ENCODE results near the gene KRTAP4-11. TPM values are rescaled to one million over a fixed set of nuclear protein-coding genes. Genes with fewer than 3 reads are reported as not detected.
"Not testable (repeated sequence)": the region's sequence is repeated elsewhere in the genome, so short reads cannot be mapped to it uniquely, and the experiment has no call there.

Gene KRTAP4-11
- not detected for polyA plus RNA-seq (2013)

DNA sequence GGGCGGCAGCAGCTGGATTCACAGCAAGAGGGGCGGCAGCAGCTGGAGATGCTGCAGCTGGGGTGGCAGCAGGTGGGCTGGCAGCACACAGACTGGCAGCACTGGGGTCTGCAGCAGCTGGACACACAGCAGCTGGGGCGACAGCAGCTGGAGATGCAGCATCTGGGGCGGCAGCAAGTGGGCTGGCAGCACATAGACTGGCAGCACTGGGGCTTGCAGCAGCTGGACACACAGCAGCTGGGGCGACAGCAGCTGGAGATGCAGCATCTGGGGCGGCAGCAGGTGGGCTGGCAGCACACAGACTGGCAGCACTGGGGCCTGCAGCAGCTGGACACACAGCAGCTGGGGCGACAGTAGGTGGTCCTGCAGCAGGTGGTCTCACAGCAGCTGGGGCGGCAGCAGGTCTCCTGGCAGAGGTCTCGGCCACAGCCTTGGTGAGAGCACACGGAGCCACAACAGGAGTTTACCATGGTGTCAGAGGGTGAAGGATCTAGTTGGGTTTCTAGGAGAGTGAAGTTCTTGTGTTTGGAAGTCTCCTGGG is at the start of gene KRTAP4-11:
Gene KRTAP4-11 (minus strand): TSS at position 528 of the 541 bp plus-strand sequence. CDS start 58 bp downstream, at position 470.
- H3K4me3 ChIP-seq (ENCODE audit: control insufficient read depth in 1 of 7, extremely low read depth in 1 of 7, insufficient read depth in 4 of 7, low read depth in 2 of 7, low read length in 6 of 7); H3K36me3 ChIP-seq (ENCODE audit: control insufficient read depth in 4 of 4, insufficient read depth in 4 of 4, low read length in 3 of 4); H3K27ac ChIP-seq (ENCODE audit: insufficient read depth in 1 of 2, low read depth in 1 of 2, low read length in 2 of 2, poor library complexity in 1 of 2, severe bottlenecking in 2 of 2); DNase-seq; POLR2A ChIA-PET; H3K9me3 ChIP-seq (ENCODE audit: control extremely low read depth in 1 of 5, control insufficient read depth in 4 of 5, insufficient read depth in 2 of 5, low read depth in 1 of 5, low read length in 4 of 5); H3K27me3 ChIP-seq (replicated peaks in 2 of 5; ENCODE audit: control insufficient read depth in 4 of 5, insufficient read depth in 5 of 5, low read length in 4 of 5); CTCF ChIA-PET: not testable (repeated sequence)
- H3K4me1 ChIP-seq (ENCODE audit: control extremely low read depth in 1 of 4, control insufficient read depth in 4 of 4, insufficient read depth in 4 of 4, low read length in 3 of 4), result peaks cover 0 to 16% (median 7%) of the 10 kb centered on the region in 4 experiments
- WGBS (ENCODE audit: insufficient coverage), result 85% methylated on average over 9 of the region's 10 CpGs

GRCh38 chr17:41167561-41167960 is 49.4 kb upstream of the KRTAP4-11 start:
- no peaks in the 10 kb centered on the region for H3K36me3 ChIP-seq (ENCODE audit: control insufficient read depth in 4 of 4, insufficient read depth in 4 of 4, low read length in 3 of 4)
- DNase-seq, result no peak
- no peak overlapping the region for H3K4me3 ChIP-seq (ENCODE audit: control insufficient read depth in 1 of 7, extremely low read depth in 1 of 7, insufficient read depth in 4 of 7, low read depth in 2 of 7, low read length in 6 of 7)
- WGBS (ENCODE audit: insufficient coverage), result 96% methylated on average over 7 of the region's 7 CpGs
- H3K27ac ChIP-seq (ENCODE audit: insufficient read depth in 1 of 2, low read depth in 1 of 2, low read length in 2 of 2, poor library complexity in 1 of 2, severe bottlenecking in 2 of 2), result no peak overlapping the region
- CTCF ChIA-PET, result no interaction called here
- peaks cover 0 to 1% (median 0%) of the 10 kb centered on the region in 5 experiments for H3K9me3 ChIP-seq (ENCODE audit: control extremely low read depth in 1 of 5, control insufficient read depth in 4 of 5, insufficient read depth in 2 of 5, low read depth in 1 of 5, low read length in 4 of 5)
- no peaks in the 10 kb centered on the region for H3K4me1 ChIP-seq (ENCODE audit: control extremely low read depth in 1 of 4, control insufficient read depth in 4 of 4, insufficient read depth in 4 of 4, low read length in 3 of 4)
- H3K27me3 ChIP-seq (replicated peaks in 2 of 5; ENCODE audit: control insufficient read depth in 4 of 5, insufficient read depth in 5 of 5, low read length in 4 of 5), result no peaks in the 10 kb centered on the region
- POLR2A ChIA-PET, result no interaction called here

DNA sequence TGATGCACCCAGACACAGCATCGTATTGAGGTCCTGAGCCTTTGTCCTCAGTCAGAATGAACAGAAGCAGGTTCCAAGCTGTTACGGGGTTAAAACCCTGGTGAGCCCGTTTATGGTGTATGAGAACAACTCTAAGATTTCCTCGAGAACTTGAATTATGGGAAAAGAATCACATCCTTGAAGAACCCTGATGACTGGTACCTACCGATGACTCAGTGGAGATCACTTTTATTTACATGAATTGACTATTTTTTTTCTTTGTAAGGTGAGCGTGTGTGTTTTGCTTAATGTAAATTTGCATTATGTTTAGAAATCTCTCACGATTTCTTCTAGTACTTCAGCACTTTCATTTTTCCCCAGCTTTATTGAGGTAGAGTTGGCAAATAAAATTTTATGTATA is 45.7 kb upstream of the KRTAP4-11 start:
- Histone ChIP-seq H3K4me1 (ENCODE audit: control extremely low read depth in 1 of 4, control insufficient read depth in 4 of 4, insufficient read depth in 4 of 4, low read length in 3 of 4) (no peaks in the 10 kb centered on the region), H3K9me3 (ENCODE audit: control extremely low read depth in 1 of 5, control insufficient read depth in 4 of 5, insufficient read depth in 2 of 5, low read depth in 1 of 5, low read length in 4 of 5) (peaks cover 0 to 1% (median 0%) of the 10 kb centered on the region in 5 experiments), H3K27me3 (replicated peaks in 2 of 5; ENCODE audit: control insufficient read depth in 4 of 5, insufficient read depth in 5 of 5, low read length in 4 of 5) (no peaks in the 10 kb centered on the region), H3K27ac (ENCODE audit: insufficient read depth in 1 of 2, low read depth in 1 of 2, low read length in 2 of 2, poor library complexity in 1 of 2, severe bottlenecking in 2 of 2) (no peak overlapping the region), H3K36me3 (ENCODE audit: control insufficient read depth in 4 of 4, insufficient read depth in 4 of 4, low read length in 3 of 4) (no peaks in the 10 kb centered on the region), H3K4me3 (ENCODE audit: control insufficient read depth in 1 of 7, extremely low read depth in 1 of 7, insufficient read depth in 4 of 7, low read depth in 2 of 7, low read length in 6 of 7) (no peak overlapping the region)
- no peak for DNase-seq
- 94% methylated on average over 3 of the region's 7 CpGs for WGBS (ENCODE audit: insufficient coverage)
- ChIA-PET POLR2A (no interaction called here), CTCF (no interaction called here)

DNA sequence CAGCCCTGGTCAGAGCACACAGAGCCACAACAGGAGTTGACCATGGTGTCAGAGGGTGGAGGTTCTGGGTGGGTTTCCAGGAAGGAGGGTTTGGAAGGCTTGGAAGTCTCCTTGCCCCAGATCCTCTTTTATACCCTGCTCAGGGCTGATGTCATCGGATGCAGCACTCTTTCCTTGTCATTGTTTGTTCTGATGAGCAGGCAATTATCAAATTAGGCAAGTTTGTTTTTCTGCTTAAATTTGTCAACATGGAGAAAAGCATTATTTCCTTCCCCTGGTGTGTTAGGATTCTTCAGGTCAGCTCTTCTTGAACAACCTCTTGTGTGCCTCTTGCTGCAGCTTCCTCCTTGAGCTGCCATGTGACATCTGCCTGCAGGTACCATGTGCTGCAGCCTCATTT is 42.5 kb upstream of the KRTAP4-11 start, which contains the start of gene KRTAP4-4:
Gene KRTAP4-4 (minus strand): TSS at position 101 of the 400 bp plus-strand sequence. CDS start 57 bp downstream, at position 44.
- WGBS (ENCODE audit: insufficient coverage), result no CpG with 5 or more reads among the region's 1 CpG
- no peaks in the 10 kb centered on the region for H3K4me1 ChIP-seq (ENCODE audit: control extremely low read depth in 1 of 4, control insufficient read depth in 4 of 4, insufficient read depth in 4 of 4, low read length in 3 of 4)
- no peaks in the 10 kb centered on the region for H3K9me3 ChIP-seq (ENCODE audit: control extremely low read depth in 1 of 5, control insufficient read depth in 4 of 5, insufficient read depth in 2 of 5, low read depth in 1 of 5, low read length in 4 of 5)
- H3K27ac ChIP-seq (ENCODE audit: insufficient read depth in 1 of 2, low read depth in 1 of 2, low read length in 2 of 2, poor library complexity in 1 of 2, severe bottlenecking in 2 of 2), result no peak within 1 kb of the TSS
- no peak for DNase-seq
- H3K36me3 ChIP-seq (ENCODE audit: control insufficient read depth in 4 of 4, insufficient read depth in 4 of 4, low read length in 3 of 4), result no peaks in the 10 kb centered on the region
- H3K27me3 ChIP-seq (replicated peaks in 2 of 5; ENCODE audit: control insufficient read depth in 4 of 5, insufficient read depth in 5 of 5, low read length in 4 of 5), result no peaks in the 10 kb centered on the region
- ChIA-PET POLR2A (no interaction called here), CTCF (interaction anchor here (2.2 kb wide), 1 partner anchor 9 kb away, joined by 5 read pairs; no protein-coding TSS in a partner anchor)
- H3K4me3 ChIP-seq (ENCODE audit: control insufficient read depth in 1 of 7, extremely low read depth in 1 of 7, insufficient read depth in 4 of 7, low read depth in 2 of 7, low read length in 6 of 7), result no peak within 1 kb of the TSS

GRCh38 chr17:41160190-41160589 is 42.0 kb upstream of the KRTAP4-11 start:
- 96% methylated on average over 2 of the region's 3 CpGs for WGBS (ENCODE audit: insufficient coverage)
- H3K9me3 ChIP-seq (ENCODE audit: control extremely low read depth in 1 of 5, control insufficient read depth in 4 of 5, insufficient read depth in 2 of 5, low read depth in 1 of 5, low read length in 4 of 5); DNase-seq; H3K27me3 ChIP-seq (replicated peaks in 2 of 5; ENCODE audit: control insufficient read depth in 4 of 5, insufficient read depth in 5 of 5, low read length in 4 of 5); H3K36me3 ChIP-seq (ENCODE audit: control insufficient read depth in 4 of 4, insufficient read depth in 4 of 4, low read length in 3 of 4); POLR2A ChIA-PET; H3K4me1 ChIP-seq (ENCODE audit: control extremely low read depth in 1 of 4, control insufficient read depth in 4 of 4, insufficient read depth in 4 of 4, low read length in 3 of 4); H3K27ac ChIP-seq (ENCODE audit: insufficient read depth in 1 of 2, low read depth in 1 of 2, low read length in 2 of 2, poor library complexity in 1 of 2, severe bottlenecking in 2 of 2); H3K4me3 ChIP-seq (ENCODE audit: control insufficient read depth in 1 of 7, extremely low read depth in 1 of 7, insufficient read depth in 4 of 7, low read depth in 2 of 7, low read length in 6 of 7): not testable (repeated sequence)
- CTCF ChIA-PET, result interaction anchor here (2.2 kb wide), 1 partner anchor 10 kb away, joined by 5 read pairs; no protein-coding TSS in a partner anchor

DNA sequence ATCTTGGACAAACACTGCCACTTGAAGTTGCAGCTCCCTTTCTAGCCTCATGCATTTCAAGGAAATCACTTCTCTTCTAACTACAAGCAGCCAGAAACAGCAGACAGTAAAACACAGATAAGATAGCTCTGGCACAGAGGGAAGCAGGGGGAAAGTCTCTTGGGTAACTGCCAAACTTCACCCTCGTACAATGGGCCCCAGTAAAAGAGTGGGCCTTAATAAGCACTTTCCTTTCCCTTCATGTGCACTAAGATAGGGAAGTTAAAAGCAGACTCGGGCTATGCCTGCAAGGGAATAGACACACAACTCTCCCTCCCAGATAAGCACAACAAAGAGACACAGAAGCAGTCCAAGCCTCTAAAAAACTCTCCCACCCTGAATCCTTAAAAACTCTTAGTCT is 35.7 kb upstream of the KRTAP4-11 start:
- Histone ChIP-seq H3K4me1 (ENCODE audit: control extremely low read depth in 1 of 4, control insufficient read depth in 4 of 4, insufficient read depth in 4 of 4, low read length in 3 of 4) (peaks cover 0 to 8% (median 0%) of the 10 kb centered on the region in 4 experiments), H3K27ac (ENCODE audit: insufficient read depth in 1 of 2, low read depth in 1 of 2, low read length in 2 of 2, poor library complexity in 1 of 2, severe bottlenecking in 2 of 2) (no peak overlapping the region), H3K36me3 (ENCODE audit: control insufficient read depth in 4 of 4, insufficient read depth in 4 of 4, low read length in 3 of 4) (no peaks in the 10 kb centered on the region), H3K27me3 (replicated peaks in 2 of 5; ENCODE audit: control insufficient read depth in 4 of 5, insufficient read depth in 5 of 5, low read length in 4 of 5) (peaks cover 0 to 3% (median 0%) of the 10 kb centered on the region in 5 experiments), H3K4me3 (ENCODE audit: control insufficient read depth in 1 of 7, extremely low read depth in 1 of 7, insufficient read depth in 4 of 7, low read depth in 2 of 7, low read length in 6 of 7) (no peak overlapping the region), H3K9me3 (ENCODE audit: control extremely low read depth in 1 of 5, control insufficient read depth in 4 of 5, insufficient read depth in 2 of 5, low read depth in 1 of 5, low read length in 4 of 5) (peaks cover 0 to 3% (median 0%) of the 10 kb centered on the region in 5 experiments)
- POLR2A ChIA-PET, result no interaction called here
- WGBS (ENCODE audit: insufficient coverage), result 20% methylated on average over 1 of the region's 2 CpGs
- peak in 2 of 3 donors; percentile 30 to 47 for DNase-seq
- CTCF ChIA-PET, result no interaction called here

GRCh38 chr17:41151525-41151924 is 33.4 kb upstream of the KRTAP4-11 start:
- CTCF ChIA-PET, result no interaction called here
- Histone ChIP-seq H3K27me3 (replicated peaks in 2 of 5; ENCODE audit: control insufficient read depth in 4 of 5, insufficient read depth in 5 of 5, low read length in 4 of 5) (peaks cover 0 to 3% (median 0%) of the 10 kb centered on the region in 5 experiments), H3K36me3 (ENCODE audit: control insufficient read depth in 4 of 4, insufficient read depth in 4 of 4, low read length in 3 of 4) (no peaks in the 10 kb centered on the region), H3K27ac (ENCODE audit: insufficient read depth in 1 of 2, low read depth in 1 of 2, low read length in 2 of 2, poor library complexity in 1 of 2, severe bottlenecking in 2 of 2) (no peak overlapping the region), H3K4me1 (ENCODE audit: control extremely low read depth in 1 of 4, control insufficient read depth in 4 of 4, insufficient read depth in 4 of 4, low read length in 3 of 4) (peaks cover 0 to 8% (median 0%) of the 10 kb centered on the region in 4 experiments), H3K9me3 (ENCODE audit: control extremely low read depth in 1 of 5, control insufficient read depth in 4 of 5, insufficient read depth in 2 of 5, low read depth in 1 of 5, low read length in 4 of 5) (peaks cover 0 to 3% (median 0%) of the 10 kb centered on the region in 5 experiments), H3K4me3 (ENCODE audit: control insufficient read depth in 1 of 7, extremely low read depth in 1 of 7, insufficient read depth in 4 of 7, low read depth in 2 of 7, low read length in 6 of 7) (no peak overlapping the region)
- 100% methylated on average over 1 of the region's 2 CpGs for WGBS (ENCODE audit: insufficient coverage)
- POLR2A ChIA-PET, result no interaction called here
- no peak for DNase-seq
